Measurements from ENCODE around the gene PAMR1.

GRCh38 chr11:35478471-35479091, 46.8 kb downstream of the PAMR1 start:
- TF ChIP-seq ASH2L (IDR thresholded peaks at IDR 0.05; ENCODE audit: borderline replicate concordance, low read depth) = no peak
- TF ChIP-seq CREB1 (IDR thresholded peaks at IDR 0.05; ENCODE audit: low read depth) = no peak
- no peak for TF ChIP-seq NKRF (conservative IDR thresholded peaks at IDR 0.05)
- TF ChIP-seq JUNB (IDR thresholded peaks at IDR 0.05) = no peak
- TF ChIP-seq ELK1 (IDR thresholded peaks at IDR 0.05; ENCODE audit: low read depth, low read length) = no peak
- no peak for TF ChIP-seq RAD21 (IDR thresholded peaks at IDR 0.05; ENCODE audit: insufficient read depth, low read depth, low read length)
- no peak for TF ChIP-seq USF2 (IDR thresholded peaks at IDR 0.05; ENCODE audit: borderline replicate concordance, low read depth, low read length)
- TF ChIP-seq SIX5 (IDR thresholded peaks at IDR 0.05; ENCODE audit: low read depth, low read length, severe bottlenecking) = no peak
- no peak for TF ChIP-seq SUPT20H (IDR thresholded peaks at IDR 0.05; ENCODE audit: borderline replicate concordance, control insufficient read depth, low read depth, low read length)
- no peak for TF ChIP-seq IRF3 (IDR thresholded peaks at IDR 0.05)
- TF ChIP-seq CTCF (IDR thresholded peaks at IDR 0.05 in 2 of 3, conservative IDR thresholded peaks at IDR 0.05 in 1 of 3; ENCODE audit: control insufficient read depth in 2 of 3, extremely low read depth in 1 of 3, insufficient read depth in 1 of 3, low read depth in 3 of 3, low read length in 3 of 3) = no peak
- no peak for TF ChIP-seq POLR2AphosphoS5 (IDR thresholded peaks at IDR 0.05; ENCODE audit: low read length)
- TF ChIP-seq ETV6 (conservative IDR thresholded peaks at IDR 0.05 in 1 of 2, IDR thresholded peaks at IDR 0.05 in 1 of 2; ENCODE audit: borderline replicate concordance in 1 of 2, low read depth in 1 of 2) = no peak
- TF ChIP-seq CUX1 (IDR thresholded peaks at IDR 0.05; ENCODE audit: insufficient replicate concordance, low read depth, low read length) = no peak
